Measurements from ENCODE around the gene HECTD1.

DNA sequence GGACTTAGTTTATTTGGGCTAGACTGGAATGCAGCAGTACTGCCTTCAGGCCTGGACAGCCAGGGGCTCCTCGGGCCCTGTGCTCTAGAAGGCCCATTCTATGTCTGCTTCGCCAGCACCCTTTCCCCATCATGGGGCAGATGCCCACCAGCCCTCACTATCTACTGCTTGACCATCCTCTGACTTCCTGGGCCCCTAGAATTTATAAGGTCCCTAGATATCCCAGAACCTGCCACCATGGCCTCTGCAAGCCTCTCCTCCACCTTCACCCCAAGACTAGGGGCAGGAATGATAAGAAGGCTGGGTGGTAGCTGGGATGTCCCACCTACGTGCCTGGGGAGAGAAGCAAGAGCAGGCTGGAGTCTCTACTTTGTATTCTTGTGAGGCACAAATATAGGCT, 122.6 kb downstream of the HECTD1 start:
- TF ChIP-seq, protein P1, sequence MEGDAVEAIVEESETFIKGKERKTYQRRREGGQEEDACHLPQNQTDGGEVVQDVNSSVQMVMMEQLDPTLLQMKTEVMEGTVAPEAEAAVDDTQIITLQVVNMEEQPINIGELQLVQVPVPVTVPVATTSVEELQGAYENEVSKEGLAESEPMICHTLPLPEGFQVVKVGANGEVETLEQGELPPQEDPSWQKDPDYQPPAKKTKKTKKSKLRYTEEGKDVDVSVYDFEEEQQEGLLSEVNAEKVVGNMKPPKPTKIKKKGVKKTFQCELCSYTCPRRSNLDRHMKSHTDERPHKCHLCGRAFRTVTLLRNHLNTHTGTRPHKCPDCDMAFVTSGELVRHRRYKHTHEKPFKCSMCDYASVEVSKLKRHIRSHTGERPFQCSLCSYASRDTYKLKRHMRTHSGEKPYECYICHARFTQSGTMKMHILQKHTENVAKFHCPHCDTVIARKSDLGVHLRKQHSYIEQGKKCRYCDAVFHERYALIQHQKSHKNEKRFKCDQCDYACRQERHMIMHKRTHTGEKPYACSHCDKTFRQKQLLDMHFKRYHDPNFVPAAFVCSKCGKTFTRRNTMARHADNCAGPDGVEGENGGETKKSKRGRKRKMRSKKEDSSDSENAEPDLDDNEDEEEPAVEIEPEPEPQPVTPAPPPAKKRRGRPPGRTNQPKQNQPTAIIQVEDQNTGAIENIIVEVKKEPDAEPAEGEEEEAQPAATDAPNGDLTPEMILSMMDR (IDR thresholded peaks at IDR 0.05 in 4 of 5, conservative IDR thresholded peaks at IDR 0.05 in 1 of 5), result no peak
- no peak for TF ChIP-seq POLR2A (IDR thresholded peaks at IDR 0.05)
